ENCODE results near the gene PAOX.

Gene PAOX

DNA sequence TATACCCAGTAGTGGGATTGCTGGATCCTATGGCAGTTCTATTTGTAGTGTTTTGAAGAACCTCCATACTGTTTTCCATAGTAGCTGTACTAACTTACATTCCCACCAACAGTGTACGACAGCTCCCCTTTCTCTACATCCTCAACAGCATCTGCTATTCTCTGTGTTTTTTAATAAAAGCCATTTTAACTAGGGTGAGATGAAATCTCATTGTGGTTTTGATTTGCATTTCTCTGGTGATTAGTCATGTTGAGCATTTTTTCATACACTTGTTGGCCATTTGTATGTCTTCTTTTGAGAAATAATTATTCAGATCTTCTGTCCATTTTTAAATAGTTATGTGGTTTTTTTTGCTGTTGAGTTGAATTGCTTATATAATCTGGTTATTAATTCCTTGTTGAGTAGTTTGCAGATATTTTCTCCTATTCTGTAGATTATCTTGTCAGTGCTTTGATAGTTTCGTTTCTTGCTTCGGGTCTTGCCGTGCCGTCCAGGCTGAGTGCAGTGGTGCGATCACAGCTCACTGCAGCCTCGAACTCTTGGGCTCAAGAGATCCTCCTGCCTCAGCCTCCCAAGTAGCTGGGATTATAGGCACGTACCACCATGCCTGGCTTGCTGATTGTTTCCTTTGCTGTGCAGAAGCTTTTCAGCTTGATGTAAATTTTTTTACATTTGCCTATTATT lies 26.9 kb downstream of the PAOX start:
- no peak overlapping the region for H3K27ac ChIP-seq (ENCODE audit: extremely low read depth, low read depth, low read length)
- ChIA-PET POLR2A (no interaction called here), CTCF (no interaction called here)
- H3K36me3 ChIP-seq (ENCODE audit: control insufficient read depth in 2 of 2, insufficient read depth in 1 of 2, low read length in 2 of 2) = peaks cover 53 to 93% of the 10 kb centered on the region in 2 experiments
- no peaks in the 10 kb centered on the region; the same call in 1 of the 2 replicates for H3K9me3 ChIP-seq (ENCODE audit: control insufficient read depth, insufficient read depth, low read depth, low read length)
- H3K4me3 ChIP-seq (ENCODE audit: low read depth, low read length) = no peak overlapping the region
- TF ChIP-seq ZNF16 (tag by site-specific recombination; IDR thresholded peaks at IDR 0.05; ENCODE audit: low read depth) (no peak), ZNF837 (tag by site-specific recombination; IDR thresholded peaks at IDR 0.05) (no peak), HOXD13 (CRISPR knock-in tag; IDR thresholded peaks at IDR 0.05; ENCODE audit: borderline replicate concordance) (no peak), ZNF843 (tag by site-specific recombination; IDR thresholded peaks at IDR 0.05) (no peak), ZNF280C (tag by site-specific recombination; IDR thresholded peaks at IDR 0.05) (no peak), ZSCAN30 (tag by site-specific recombination; IDR thresholded peaks at IDR 0.05) (no peak), ZNF639 (tag by site-specific recombination; IDR thresholded peaks at IDR 0.05) (no peak), ZNF10 (tag by site-specific recombination; IDR thresholded peaks at IDR 0.05) (no peak), ZNF777 (tag by site-specific recombination; IDR thresholded peaks at IDR 0.05; ENCODE audit: borderline replicate concordance) (no peak), ZNF223 (tag by site-specific recombination; IDR thresholded peaks at IDR 0.05) (no peak), SALL2 (tag by site-specific recombination; IDR thresholded peaks at IDR 0.05; ENCODE audit: borderline replicate concordance) (no peak), ZNF292 (tag by site-specific recombination; IDR thresholded peaks at IDR 0.05; ENCODE audit: borderline replicate concordance, low read depth) (no peak), ZNF354C (tag by site-specific recombination; IDR thresholded peaks at IDR 0.05; ENCODE audit: borderline replicate concordance, low read depth) (no peak), ZNF394 (tag by site-specific recombination; IDR thresholded peaks at IDR 0.05; ENCODE audit: borderline replicate concordance) (no peak), MZF1 (tag by site-specific recombination; IDR thresholded peaks at IDR 0.05; ENCODE audit: borderline replicate concordance) (no peak), ZFP69B (tag by site-specific recombination; IDR thresholded peaks at IDR 0.05) (no peak)
- TF ChIP-seq, protein P1, sequence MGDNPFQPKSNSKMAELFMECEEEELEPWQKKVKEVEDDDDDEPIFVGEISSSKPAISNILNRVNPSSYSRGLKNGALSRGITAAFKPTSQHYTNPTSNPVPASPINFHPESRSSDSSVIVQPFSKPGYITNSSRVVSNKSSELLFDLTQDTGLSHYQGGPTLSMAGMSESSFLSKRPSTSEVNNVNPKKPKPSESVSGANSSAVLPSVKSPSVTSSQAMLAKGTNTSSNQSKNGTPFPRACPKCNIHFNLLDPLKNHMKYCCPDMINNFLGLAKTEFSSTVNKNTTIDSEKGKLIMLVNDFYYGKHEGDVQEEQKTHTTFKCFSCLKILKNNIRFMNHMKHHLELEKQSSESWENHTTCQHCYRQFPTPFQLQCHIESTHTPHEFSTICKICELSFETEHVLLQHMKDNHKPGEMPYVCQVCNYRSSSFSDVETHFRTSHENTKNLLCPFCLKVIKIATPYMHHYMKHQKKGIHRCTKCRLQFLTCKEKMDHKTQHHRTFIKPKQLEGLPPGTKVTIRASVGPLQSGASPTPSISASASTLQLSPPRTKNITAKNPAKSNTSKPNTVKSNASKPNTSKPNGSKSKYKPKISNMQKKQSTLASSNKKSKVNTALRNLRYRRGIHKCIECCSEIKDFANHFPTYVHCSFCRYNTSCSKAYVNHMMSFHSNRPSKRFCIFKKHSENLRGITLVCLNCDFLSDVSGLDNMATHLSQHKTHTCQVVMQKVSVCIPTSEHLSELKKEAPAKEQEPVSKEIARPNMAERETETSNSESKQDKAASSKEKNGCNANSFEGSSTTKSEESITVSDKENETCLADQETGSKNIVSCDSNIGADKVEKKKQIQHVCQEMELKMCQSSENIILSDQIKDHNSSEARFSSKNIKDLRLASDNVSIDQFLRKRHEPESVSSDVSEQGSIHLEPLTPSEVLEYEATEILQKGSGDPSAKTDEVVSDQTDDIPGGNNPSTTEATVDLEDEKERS (tag by site-specific recombination; IDR thresholded peaks at IDR 0.05) = no peak
- TF ChIP-seq, protein P2, sequence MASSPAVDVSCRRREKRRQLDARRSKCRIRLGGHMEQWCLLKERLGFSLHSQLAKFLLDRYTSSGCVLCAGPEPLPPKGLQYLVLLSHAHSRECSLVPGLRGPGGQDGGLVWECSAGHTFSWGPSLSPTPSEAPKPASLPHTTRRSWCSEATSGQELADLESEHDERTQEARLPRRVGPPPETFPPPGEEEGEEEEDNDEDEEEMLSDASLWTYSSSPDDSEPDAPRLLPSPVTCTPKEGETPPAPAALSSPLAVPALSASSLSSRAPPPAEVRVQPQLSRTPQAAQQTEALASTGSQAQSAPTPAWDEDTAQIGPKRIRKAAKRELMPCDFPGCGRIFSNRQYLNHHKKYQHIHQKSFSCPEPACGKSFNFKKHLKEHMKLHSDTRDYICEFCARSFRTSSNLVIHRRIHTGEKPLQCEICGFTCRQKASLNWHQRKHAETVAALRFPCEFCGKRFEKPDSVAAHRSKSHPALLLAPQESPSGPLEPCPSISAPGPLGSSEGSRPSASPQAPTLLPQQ (tag by site-specific recombination; IDR thresholded peaks at IDR 0.05) = no peak
- TF ChIP-seq, protein P3, sequence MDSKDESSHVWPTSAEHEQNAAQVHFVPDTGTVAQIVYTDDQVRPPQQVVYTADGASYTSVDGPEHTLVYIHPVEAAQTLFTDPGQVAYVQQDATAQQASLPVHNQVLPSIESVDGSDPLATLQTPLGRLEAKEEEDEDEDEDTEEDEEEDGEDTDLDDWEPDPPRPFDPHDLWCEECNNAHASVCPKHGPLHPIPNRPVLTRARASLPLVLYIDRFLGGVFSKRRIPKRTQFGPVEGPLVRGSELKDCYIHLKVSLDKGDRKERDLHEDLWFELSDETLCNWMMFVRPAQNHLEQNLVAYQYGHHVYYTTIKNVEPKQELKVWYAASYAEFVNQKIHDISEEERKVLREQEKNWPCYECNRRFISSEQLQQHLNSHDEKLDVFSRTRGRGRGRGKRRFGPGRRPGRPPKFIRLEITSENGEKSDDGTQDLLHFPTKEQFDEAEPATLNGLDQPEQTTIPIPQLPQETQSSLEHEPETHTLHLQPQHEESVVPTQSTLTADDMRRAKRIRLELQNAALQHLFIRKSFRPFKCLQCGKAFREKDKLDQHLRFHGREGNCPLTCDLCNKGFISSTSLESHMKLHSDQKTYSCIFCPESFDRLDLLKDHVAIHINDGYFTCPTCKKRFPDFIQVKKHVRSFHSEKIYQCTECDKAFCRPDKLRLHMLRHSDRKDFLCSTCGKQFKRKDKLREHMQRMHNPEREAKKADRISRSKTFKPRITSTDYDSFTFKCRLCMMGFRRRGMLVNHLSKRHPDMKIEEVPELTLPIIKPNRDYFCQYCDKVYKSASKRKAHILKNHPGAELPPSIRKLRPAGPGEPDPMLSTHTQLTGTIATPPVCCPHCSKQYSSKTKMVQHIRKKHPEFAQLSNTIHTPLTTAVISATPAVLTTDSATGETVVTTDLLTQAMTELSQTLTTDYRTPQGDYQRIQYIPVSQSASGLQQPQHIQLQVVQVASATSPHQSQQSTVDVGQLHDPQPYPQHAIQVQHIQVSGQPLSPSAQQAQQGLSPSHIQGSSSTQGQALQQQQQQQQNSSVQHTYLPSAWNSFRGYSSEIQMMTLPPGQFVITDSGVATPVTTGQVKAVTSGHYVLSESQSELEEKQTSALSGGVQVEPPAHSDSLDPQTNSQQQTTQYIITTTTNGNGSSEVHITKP (tag by site-specific recombination; IDR thresholded peaks at IDR 0.05) = no peak
- H3K4me1 ChIP-seq (ENCODE audit: control insufficient read depth, insufficient read depth, low read length) = no peaks in the 10 kb centered on the region

Measured in HEK293 (cell line).